H1 (cell line): Measurements from ENCODE around the gene GRIN3A. TPM values are rescaled to one million over a fixed set of nuclear protein-coding genes. Genes with fewer than 3 reads are reported as not detected.

Source experiments
- ASH2L ChIP-seq: fragments of 200-600, 300-600 bp; sonication (generic); IDR thresholded peaks from one replicate; pipeline ENCODE4 v1.7.1; 2017; ENCODE audit warnings: low read length
- CHD1 ChIP-seq: IDR thresholded peaks from 2 replicates; pipeline ENCODE4 v1.6.1; 2012; ENCODE audit warnings: low read depth, low read length, improper control_type of control experiment
- CREB1 ChIP-seq: IDR thresholded peaks from 2 replicates; pipeline ENCODE4 v1.6.1; 2012; ENCODE audit warnings: inconsistent platforms
- E2F6 ChIP-seq: IDR thresholded peaks from 2 replicates; pipeline ENCODE4 v1.6.1; 2012; ENCODE audit warnings: inconsistent platforms
- KDM4A ChIP-seq: IDR thresholded peaks from one replicate; pipeline ENCODE4 v1.7.1; 2012; ENCODE audit warnings: low read depth, mild to moderate bottlenecking, moderate library complexity, low read length, inconsistent platforms; ENCODE audit not compliant: severe bottlenecking
- KDM5A ChIP-seq: fragments of 200-600 bp; IDR thresholded peaks from 2 replicates; pipeline ENCODE4 v1.7.1; 2012; ENCODE audit warnings: mild to moderate bottlenecking, low read length, inconsistent platforms, mixed read lengths
- PHF8 ChIP-seq: fragments of 200-600 bp; sonication (generic); conservative IDR thresholded peaks from 2 replicates; pipeline ENCODE4 v1.7.1; 2012; ENCODE audit warnings: low read depth, mild to moderate bottlenecking, inconsistent platforms, low read length, moderate library complexity
- POLR2A ChIP-seq, 2 experiments: IDR thresholded peaks; 1 replicate in 1 of 2; 2 replicates in 1 of 2; pipeline ENCODE4 v1.6.1; 2011; ENCODE audit warnings: low read depth in 2 of 2, low read length in 2 of 2, mild to moderate bottlenecking in 2 of 2; ENCODE audit errors: control extremely low read depth in 1 of 2
- RBBP5 ChIP-seq: IDR thresholded peaks from 2 replicates; pipeline ENCODE4 v1.7.1; 2012; ENCODE audit warnings: low read depth, mild to moderate bottlenecking, inconsistent platforms, low read length, moderate library complexity, borderline replicate concordance
- SIN3A ChIP-seq, 2 experiments: IDR thresholded peaks in 1 of 2; conservative IDR thresholded peaks in 1 of 2; 2 replicates each; pipeline ENCODE4 v1.6.1; 2011 to 2012; ENCODE audit warnings: low read length in 2 of 2, improper control_type of control experiment in 1 of 2, low read depth in 1 of 2, mild to moderate bottlenecking in 1 of 2
- SIX5 ChIP-seq: IDR thresholded peaks from 2 replicates; pipeline ENCODE4 v1.6.1; 2011; ENCODE audit warnings: mild to moderate bottlenecking, low read depth, low read length
- SP1 ChIP-seq: IDR thresholded peaks from 2 replicates; pipeline ENCODE4 v1.6.1; 2011; ENCODE audit warnings: low read depth, low read length
- TEAD4 ChIP-seq: IDR thresholded peaks from 2 replicates; pipeline ENCODE4 v1.6.1; 2012; ENCODE audit warnings: low read depth, low read length, inconsistent platforms, mixed read lengths
- polyA plus RNA-seq, 7 experiments: library from polyadenylated mRNA; depleted of rRNA in 3 of 7; stranded (reverse) in 5 of 7; unstranded in 2 of 7; fragments of >200 nt in 5 of 7; fragments of 200-250 nt in 2 of 7; gene quantifications; 1 replicate in 5 of 7; 2 replicates in 1 of 7; 4 replicates in 1 of 7; pipeline versions ENCODE4 v1.2.1 to v1.2.3, GENCODE V29; 2011 to 2013; ENCODE audit warnings: missing spikeins in 2 of 7, mixed read lengths in 2 of 7
- total RNA-seq: library from RNA; stranded (reverse); fragmentation: NEBNext Ultra II Directional; extraction: Animal tissue kit (Norgen Biotek cat#: 25700); gene quantifications from 2 replicates; pipeline ENCODE4 v1.2.1, GENCODE V29; 2021

GRIN3A gene
- total and polyA plus RNA-seq, 2 of the 8 experiments (the other 6 are each of a cell fraction or from before 2014, with no cell fraction given) = 0.04 TPM; not detected in 1

GRCh38 chr9:101533334-101534204 is 204.9 kb downstream of the GRIN3A start, which contains the start of gene RNF20 (continued):
- peak in 1 of 2 experiments; percentile 52; a peak in 1 of 4 replicates for TF ChIP-seq SIN3A (conservative IDR thresholded peaks at IDR 0.05 in 1 of 2, IDR thresholded peaks at IDR 0.05 in 1 of 2; ENCODE audit: low read depth in 1 of 2, low read length in 2 of 2)
- TF ChIP-seq SIX5 = no peak
- TF ChIP-seq ASH2L = peak; percentile 53
- TF ChIP-seq CHD1 = no peak
- 0 out of 2 replicates have a peak, but pooled peaks have one; percentile 16 for TF ChIP-seq E2F6
- TF ChIP-seq CREB1 = peak; percentile 89
- TF ChIP-seq KDM5A = peak; percentile 46; the same call in 1 of the 2 replicates
- TF ChIP-seq TEAD4 = 0 out of 2 replicates have a peak, but pooled peaks have one; percentile 19
- TF ChIP-seq SP1 = peak; percentile 79
- TF ChIP-seq POLR2A (IDR thresholded peaks at IDR 0.05; ENCODE audit: control extremely low read depth in 1 of 2, low read depth in 2 of 2, low read length in 2 of 2) = peak in 1 of 2 experiments; percentile 28; a peak in 1 of 3 replicates
- TF ChIP-seq PHF8 = peak; percentile 60
- TF ChIP-seq KDM4A = peak; percentile 99
- TF ChIP-seq RBBP5 = 0 out of 2 replicates have a peak, but pooled peaks have one; percentile 25
